OCI-LY1 (cell line): ENCODE measurements around the gene ZG16B.

Source experiments
- H2AFZ ChIP-seq: fragments of 200-600 bp; sonication (generic), shearing (Covaris generic); 2 replicates; pipeline ENCODE4 v1.6.0; 2014; ENCODE audit warnings: antibody characterized with exemption, mild to moderate bottlenecking, low read length
- H3F3A ChIP-seq: fragments of 200-600 bp; sonication (generic), shearing (Covaris generic); 2 replicates; pipeline ENCODE4 v1.6.0; 2014; ENCODE audit warnings: mild to moderate bottlenecking, antibody characterized with exemption, low read length, moderate library complexity; ENCODE audit not compliant: insufficient read depth
- H3K27ac ChIP-seq: fragments of 200-600 bp; sonication (generic); 2 replicates; pipeline ENCODE4 v1.5.1; 2014; ENCODE audit warnings: low read length, mixed run types, mild to moderate bottlenecking, low read depth; ENCODE audit not compliant: poor library complexity, severe bottlenecking
- H3K27me3 ChIP-seq: fragments of 200-600 bp; sonication (generic); 2 replicates; pipeline ENCODE4 v1.6.0; 2014; ENCODE audit warnings: antibody characterized with exemption, mild to moderate bottlenecking, low read length, moderate library complexity; ENCODE audit not compliant: insufficient read depth
- H3K36me3 ChIP-seq: fragments of 200-600 bp; sonication (generic); 2 replicates; pipeline ENCODE4 v1.6.1; 2014; ENCODE audit warnings: mild to moderate bottlenecking, antibody characterized with exemption, low read length, moderate library complexity, mixed read lengths; ENCODE audit not compliant: insufficient read depth
- H3K4me1 ChIP-seq: fragments of 200-600 bp; sonication (generic); 2 replicates; pipeline ENCODE4 v1.5.1; 2014; ENCODE audit warnings: mild to moderate bottlenecking, low read length, moderate library complexity; ENCODE audit not compliant: insufficient read depth, severe bottlenecking
- H3K4me2 ChIP-seq: fragments of 200-600 bp; sonication (generic), shearing (Covaris generic); 2 replicates; pipeline ENCODE4 v1.6.1; 2014; ENCODE audit warnings: low read length
- H3K4me3 ChIP-seq: fragments of 200-600 bp; sonication (generic); 2 replicates; pipeline ENCODE4 v1.5.1; 2014; ENCODE audit warnings: low read length, low read depth, mild to moderate bottlenecking, mixed read lengths; ENCODE audit not compliant: poor library complexity, severe bottlenecking
- H3K79me2 ChIP-seq: fragments of 200-600 bp; shearing (Covaris generic); 2 replicates; pipeline ENCODE4 v1.6.1; 2016; ENCODE audit warnings: mixed run types, low read length, mixed read lengths; ENCODE audit not compliant: insufficient read depth
- H3K9ac ChIP-seq: fragments of 200-600 bp; sonication (generic), shearing (Covaris generic); 2 replicates; pipeline ENCODE4 v1.6.1; 2014; ENCODE audit warnings: mild to moderate bottlenecking, low read length, mixed read lengths
- H3K9me2 ChIP-seq: fragments of 200-600 bp; sonication (generic), shearing (Covaris generic); 2 replicates; pipeline ENCODE4 v1.6.1; 2014; ENCODE audit warnings: low read depth, mild to moderate bottlenecking, low read length, mixed read lengths
- H3K9me3 ChIP-seq: fragments of 200-600 bp; shearing (Covaris generic); 2 replicates; pipeline ENCODE4 v1.6.1; 2014; ENCODE audit warnings: low read length, mixed read lengths
- H4K20me1 ChIP-seq: fragments of 200-600 bp; sonication (generic), shearing (Covaris generic); 2 replicates; pipeline ENCODE4 v1.6.0; 2016; ENCODE audit warnings: mild to moderate bottlenecking, low read length; ENCODE audit not compliant: insufficient read depth
- CTCF ChIP-seq: fragments of 200-600 bp; sonication (generic), shearing (Covaris generic); IDR thresholded peaks from 2 replicates; pipeline ENCODE4 v1.5.1; 2017; ENCODE audit warnings: mild to moderate bottlenecking, antibody characterized with exemption, low read length, moderate library complexity, mixed read lengths
- EZH2 ChIP-seq: fragments of 200-600 bp; sonication (generic), shearing (Covaris generic); IDR thresholded peaks from 2 replicates; pipeline ENCODE4 v1.8.0; 2017; ENCODE audit warnings: borderline replicate concordance, mixed run types, mild to moderate bottlenecking, antibody characterized with exemption, low read length, moderate library complexity, mixed read lengths

The ZG16B gene

GRCh38 chr16:2835638-2836493 is 5.8 kb downstream of the ZG16B start:
- no peak overlapping the region for H3K4me2 ChIP-seq
- no peak overlapping the region for H3K27ac ChIP-seq

GRCh38 chr16:2836646-2837508 is 6.8 kb downstream of the ZG16B start:
- no peak overlapping the region for H3K4me2 ChIP-seq
- no peak overlapping the region for H3K9ac ChIP-seq
- H3F3A ChIP-seq = no peaks in the 10 kb centered on the region
- H3K27me3 ChIP-seq = 0 out of 2 replicates have a peak, but pooled peaks cover 5% of the 10 kb centered on the region
- H3K4me3 ChIP-seq = no peak overlapping the region
- no peaks in the 10 kb centered on the region for H3K79me2 ChIP-seq
- no peaks in the 10 kb centered on the region for H3K36me3 ChIP-seq
- no peaks in the 10 kb centered on the region for H3K9me3 ChIP-seq
- no peaks in the 10 kb centered on the region for H3K4me1 ChIP-seq
- no peak for TF ChIP-seq CTCF
- TF ChIP-seq EZH2 = no peak
- no peaks in the 10 kb centered on the region for H3K9me2 ChIP-seq
- no peak overlapping the region for H2AFZ ChIP-seq
- no peaks in the 10 kb centered on the region for H4K20me1 ChIP-seq
- no peak overlapping the region for H3K27ac ChIP-seq

More at GRCh38 chr16:2835638-2836493, 5.8 kb downstream of the ZG16B start:
- Histone ChIP-seq H4K20me1 (no peaks in the 10 kb centered on the region), H3K36me3 (no peaks in the 10 kb centered on the region), H3K4me1 (no peaks in the 10 kb centered on the region), H3K4me3 (no peak overlapping the region), H3K79me2 (no peaks in the 10 kb centered on the region), H3K9me3 (no peaks in the 10 kb centered on the region), H3K9me2 (no peaks in the 10 kb centered on the region), H3F3A (no peaks in the 10 kb centered on the region), H3K9ac (no peak overlapping the region), H3K27me3 (0 out of 2 replicates have a peak, but pooled peaks cover 11% of the 10 kb centered on the region), H2AFZ (no peak overlapping the region)
- no peak for TF ChIP-seq EZH2
- TF ChIP-seq CTCF = no peak

- TF ChIP-seq CTCF (peak; percentile 68), EZH2 (no peak)
- H3K9ac ChIP-seq = no peak overlapping the region
- H4K20me1 ChIP-seq = no peaks in the 10 kb centered on the region
- no peaks in the 10 kb centered on the region for H3K9me2 ChIP-seq
- H3K4me2 ChIP-seq = no peak overlapping the region
- no peak overlapping the region for H2AFZ ChIP-seq
- H3K4me1 ChIP-seq = no peaks in the 10 kb centered on the region
- H3F3A ChIP-seq = no peaks in the 10 kb centered on the region
- H3K4me3 ChIP-seq = no peak overlapping the region
- no peak overlapping the region for H3K27ac ChIP-seq
- H3K9me3 ChIP-seq = no peaks in the 10 kb centered on the region
- 0 out of 2 replicates have a peak, but pooled peaks cover 5% of the 10 kb centered on the region for H3K27me3 ChIP-seq
- no peaks in the 10 kb centered on the region for H3K79me2 ChIP-seq
- no peaks in the 10 kb centered on the region for H3K36me3 ChIP-seq
Observed at GRCh38 chr16:2838928-2839327, 8.8 kb downstream of the ZG16B start.
